Glomerular visceral epithelial cell (primary cell): Measurements from ENCODE around the gene GPRIN3.

ENCODE experiments used
- DNase-seq: peaks from one replicate; pipeline ENCODE4 v3.0.0-alpha.2; 2016; ENCODE audit errors: extremely low spot score

Gene GPRIN3

GRCh38 chr4:89307446-89308160, at the start of gene GPRIN3:
TSS of gene GPRIN3 (minus strand) at chr4:89307800. CDS start at chr4:89250110, 57,690 bp downstream.
- DNase-seq, result peak; percentile 24

- DNase-seq, result no peak
Measured at GRCh38 chr4:89357340-89357739, 49.7 kb upstream of the GPRIN3 start.

- no peak for DNase-seq
Measured at GRCh38 chr4:89356086-89356485, 48.5 kb upstream of the GPRIN3 start.

- no peak for DNase-seq
Measured at GRCh38 chr4:89353514-89353913, 45.9 kb upstream of the GPRIN3 start.

- DNase-seq, result no peak
Measured at GRCh38 chr4:89352541-89352940, 44.9 kb upstream of the GPRIN3 start.

DNA sequence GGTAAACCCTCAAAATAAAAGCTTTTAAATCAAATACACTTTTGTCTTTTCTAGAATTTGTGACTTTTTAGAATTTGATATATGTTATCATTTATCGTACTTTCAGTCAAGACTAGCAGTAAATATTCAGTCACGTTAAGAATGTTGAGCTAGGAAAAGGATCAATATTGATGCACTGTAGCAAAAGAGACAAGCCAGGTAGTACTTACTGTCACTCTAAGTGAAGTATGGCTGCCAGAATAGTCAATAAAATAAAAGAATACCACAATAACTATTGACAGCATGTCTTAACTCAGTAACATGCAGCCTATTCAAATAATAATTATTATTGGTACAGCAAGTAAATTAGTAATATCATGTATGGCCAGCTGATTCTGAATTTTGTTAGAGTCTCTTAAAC, 43.6 kb upstream of the GPRIN3 start:
- DNase-seq, result no peak

DNA sequence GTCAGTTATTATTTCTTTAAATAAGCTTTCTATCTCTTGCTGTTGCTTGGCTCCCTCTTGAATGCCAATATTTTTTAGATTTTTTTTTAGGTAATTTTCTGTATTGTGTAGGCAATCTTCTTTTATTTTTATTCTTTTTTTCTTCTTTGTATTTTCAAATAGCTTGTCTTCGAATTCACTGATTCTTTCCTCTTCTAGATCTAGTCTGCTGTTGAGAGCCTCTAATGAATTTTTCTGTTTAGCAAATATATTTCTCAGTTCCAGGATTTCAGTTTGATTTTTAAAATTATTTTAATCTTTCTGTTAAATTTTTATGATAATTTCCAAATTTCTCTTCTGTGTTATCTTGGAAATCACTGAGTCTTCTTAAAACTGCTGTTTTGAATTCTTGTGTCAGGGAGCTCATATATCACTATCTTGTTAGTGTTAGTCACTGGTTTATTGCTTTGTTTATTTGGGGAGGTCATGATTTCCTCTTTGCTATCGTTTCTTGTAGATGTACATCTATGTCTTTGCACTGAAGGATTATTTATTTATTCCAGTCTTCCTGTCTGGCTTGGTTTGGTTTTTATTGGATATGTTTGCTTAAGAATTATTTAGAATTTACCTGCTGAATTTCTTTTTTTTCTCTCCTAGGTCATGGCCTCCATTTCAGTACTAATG, 39.9 kb upstream of the GPRIN3 start:
- DNase-seq, result no peak

DNA sequence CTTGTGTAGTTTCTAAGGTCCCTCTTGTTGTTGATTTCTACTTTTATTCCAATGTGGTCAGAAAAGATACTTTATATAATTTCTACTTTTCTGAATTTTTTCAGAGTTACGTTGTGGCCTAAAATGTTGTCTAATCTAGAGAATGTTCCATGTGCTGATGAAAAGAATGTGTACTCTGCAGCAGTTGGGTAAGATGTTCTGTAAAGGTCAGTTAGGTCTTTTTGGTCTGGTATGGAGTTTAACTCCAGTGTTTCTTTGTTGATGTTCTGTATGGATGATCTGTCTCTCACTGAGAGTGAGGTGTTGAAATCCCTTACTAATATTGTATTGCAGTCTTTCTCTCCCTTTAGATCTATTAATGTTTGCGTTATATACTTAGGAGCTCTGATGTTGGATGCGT, 37.0 kb upstream of the GPRIN3 start:
- no peak for DNase-seq

DNA sequence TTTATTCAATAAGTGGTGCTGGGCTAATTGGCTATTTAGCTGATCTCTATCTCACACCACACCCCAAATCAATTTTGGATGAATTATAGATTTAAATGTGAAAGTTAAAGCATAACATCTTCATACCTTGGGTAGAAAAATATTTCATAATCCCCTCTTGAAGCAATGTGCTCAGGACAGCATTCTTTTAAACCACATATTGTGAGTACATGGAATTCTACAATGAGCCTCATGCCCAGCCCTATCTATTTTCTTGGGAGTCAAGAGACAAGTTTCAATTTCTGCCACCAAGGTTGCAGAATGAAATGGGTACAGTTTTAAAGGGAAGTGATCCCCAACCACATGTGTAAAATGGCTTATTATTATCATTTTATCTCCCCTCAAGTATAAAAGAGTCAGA, 30.6 kb upstream of the GPRIN3 start:
- DNase-seq, result no peak

GRCh38 chr4:89337681-89338080, 30.1 kb upstream of the GPRIN3 start:
- DNase-seq, result no peak

DNA sequence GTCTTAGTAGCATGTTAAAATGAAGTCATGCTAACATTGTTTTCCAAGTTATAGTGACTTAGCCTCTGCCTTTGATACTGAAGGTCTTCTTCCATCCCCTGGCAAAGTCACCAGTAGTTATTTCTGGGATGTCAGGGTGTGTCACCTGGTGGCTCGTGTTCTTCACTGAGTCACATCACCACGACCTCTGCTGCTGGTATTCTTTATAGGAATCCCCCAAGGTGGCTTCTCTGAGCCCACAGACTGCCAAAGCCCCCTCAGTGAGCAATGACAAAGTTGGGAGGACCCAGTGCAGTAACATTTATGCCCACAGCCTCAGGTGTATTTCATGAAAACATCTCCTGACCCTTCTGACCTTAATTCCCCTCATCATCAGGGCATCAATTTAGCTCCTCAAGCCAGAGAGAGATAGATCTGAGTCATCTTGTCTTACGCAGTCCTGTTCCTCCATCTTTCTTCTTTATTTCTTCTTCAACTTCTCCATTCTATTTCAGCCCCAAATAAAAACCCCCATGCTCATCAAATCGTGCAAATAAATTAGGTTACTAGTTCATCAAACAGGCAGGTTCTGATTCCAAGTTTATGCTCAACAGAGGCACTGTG, 29.3 kb upstream of the GPRIN3 start:
- no peak for DNase-seq

GRCh38 chr4:89334830-89335229, 27.2 kb upstream of the GPRIN3 start:
- no peak for DNase-seq

DNA sequence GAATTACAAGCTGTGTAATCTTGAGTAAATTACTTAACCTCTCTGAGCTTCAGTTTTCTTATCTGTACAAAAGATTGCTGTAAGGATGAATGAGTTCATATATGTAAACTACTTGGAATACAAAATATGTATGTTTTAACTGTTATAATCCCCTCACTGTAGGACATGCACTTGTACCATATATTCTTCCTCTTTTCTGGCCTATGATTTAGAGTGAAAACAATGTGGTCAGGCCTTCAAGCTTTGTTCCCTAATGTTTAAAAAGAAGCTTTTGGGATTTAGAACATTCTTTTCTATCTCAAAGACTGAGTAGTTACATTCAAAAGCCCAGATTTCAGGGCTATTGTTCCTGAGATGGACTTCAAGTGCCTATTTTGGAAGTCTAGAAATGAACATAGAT, 26.7 kb upstream of the GPRIN3 start:
- DNase-seq, result no peak

DNA sequence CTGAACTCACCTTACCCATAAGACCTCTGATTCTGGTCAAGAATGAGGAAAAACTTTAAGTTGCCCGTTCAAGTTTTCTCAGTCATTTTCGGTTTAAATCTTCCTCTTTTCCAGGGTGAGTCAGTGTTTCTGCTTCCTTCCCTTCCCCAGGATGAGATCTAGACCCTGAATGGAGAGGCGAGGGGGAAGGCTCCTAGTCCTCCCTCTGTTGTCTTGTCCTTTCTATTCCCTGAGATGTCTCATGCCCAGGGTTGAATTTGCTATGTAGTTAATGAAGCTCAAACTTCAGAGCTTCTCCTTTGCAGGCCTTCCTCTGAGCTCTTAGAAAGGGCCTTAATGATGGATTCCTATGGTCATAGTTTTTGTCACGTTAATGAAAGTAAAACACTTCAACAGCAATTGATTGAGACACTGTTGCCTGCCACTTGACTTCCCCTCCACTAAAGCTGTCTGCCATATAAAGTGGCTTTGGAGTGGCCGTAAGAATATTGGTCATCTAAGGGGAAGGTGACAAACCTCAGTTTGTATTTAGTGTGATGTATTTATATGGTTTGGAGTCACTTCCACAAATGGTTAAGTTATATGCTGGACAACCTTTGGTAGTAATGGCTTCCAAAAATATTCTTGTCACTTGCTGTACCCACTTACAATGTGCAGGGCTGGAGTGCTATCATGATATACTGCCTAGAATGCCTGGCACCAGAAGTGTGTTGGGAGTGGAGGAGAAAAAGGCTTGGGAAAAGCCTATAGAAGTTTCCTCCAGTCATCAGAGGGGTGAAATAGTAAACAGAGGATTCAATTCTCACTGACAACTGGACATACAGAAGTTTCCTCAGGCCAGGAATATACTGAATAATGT, 24.3 kb upstream of the GPRIN3 start:
- DNase-seq, result no peak

DNA sequence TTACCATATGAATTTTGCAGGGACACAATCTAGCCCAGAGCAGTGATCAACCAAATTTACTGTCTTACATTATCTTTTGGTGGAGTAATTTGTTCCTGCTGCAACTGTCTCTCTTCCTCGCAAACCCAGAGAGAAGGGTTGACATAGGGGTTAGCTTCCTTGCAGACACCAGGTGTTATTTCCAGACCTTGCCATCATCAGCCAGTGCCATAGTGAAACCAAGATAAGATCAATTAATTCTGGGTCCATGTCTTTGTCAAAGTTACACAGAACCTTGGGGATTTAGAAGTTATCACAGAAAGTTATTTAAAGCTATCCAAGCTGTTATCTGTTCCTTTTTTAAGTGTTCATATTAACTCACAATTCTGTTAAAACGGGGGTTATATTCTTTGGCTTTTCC, 23.6 kb upstream of the GPRIN3 start:
- no peak for DNase-seq

- DNase-seq, result no peak
Measured at GRCh38 chr4:89329280-89329679, 21.7 kb upstream of the GPRIN3 start.

GRCh38 chr4:89324671-89325070, 17.1 kb upstream of the GPRIN3 start:
- DNase-seq, result peak; percentile 34

DNA sequence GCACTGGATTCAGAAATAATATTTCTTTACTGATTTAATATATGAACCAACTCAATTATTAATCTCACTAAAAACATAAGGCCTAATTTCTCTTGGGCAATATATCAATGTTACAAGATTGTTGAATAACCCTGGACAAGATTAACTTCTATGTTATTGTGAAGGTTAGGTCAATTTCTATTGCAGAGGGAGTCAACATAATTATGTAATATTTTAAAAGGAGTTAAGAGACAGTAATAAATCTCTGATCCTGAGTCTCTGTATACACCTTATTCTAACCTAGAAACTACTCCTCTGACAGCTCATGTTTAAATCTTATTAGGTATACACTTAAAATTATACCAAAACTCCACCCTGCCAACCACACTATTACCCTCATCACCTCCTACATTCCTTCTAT, 15.1 kb upstream of the GPRIN3 start:
- DNase-seq, result no peak

- no peak for DNase-seq
Measured at GRCh38 chr4:89319756-89320155, 12.2 kb upstream of the GPRIN3 start.

- peak; percentile 16 for DNase-seq
Measured at GRCh38 chr4:89316931-89317366, 9.3 kb upstream of the GPRIN3 start.

GRCh38 chr4:89316211-89316610, 8.6 kb upstream of the GPRIN3 start:
- no peak for DNase-seq

- no peak for DNase-seq
Measured at GRCh38 chr4:89314291-89314690, 6.7 kb upstream of the GPRIN3 start.
